WTC11 (cell line): ENCODE results near the gene FER.

Source experiments
- MAX ChIP-seq: sonication (generic); formaldehyde crosslinking; IDR thresholded peaks from 2 replicates; pipeline ENCODE4 v1.8.0; 2022; ENCODE audit warnings: mild to moderate bottlenecking, missing genetic modification reagents
- OVOL2 ChIP-seq: fragments of 250-450 bp; sonication (Bioruptor Pico); IDR thresholded peaks from 2 replicates; pipeline ENCODE4 v1.9.0; 2021; ENCODE audit warnings: mild to moderate bottlenecking, borderline replicate concordance
- PRDM15 ChIP-seq: sonication (generic); formaldehyde crosslinking; IDR thresholded peaks from 2 replicates; pipeline ENCODE4 v1.8.0; 2022; ENCODE audit warnings: missing genetic modification reagents
- SMAD3 ChIP-seq: sonication (generic); formaldehyde crosslinking; IDR thresholded peaks from 2 replicates; pipeline ENCODE4 v1.8.0; 2022; ENCODE audit warnings: missing genetic modification reagents, mild to moderate bottlenecking, borderline replicate concordance
- SMAD4 ChIP-seq: sonication (generic); formaldehyde crosslinking; IDR thresholded peaks from 2 replicates; pipeline ENCODE4 v1.8.0; 2022; ENCODE audit warnings: mild to moderate bottlenecking, missing genetic modification reagents
- ZNF121 ChIP-seq: sonication (generic); formaldehyde crosslinking; IDR thresholded peaks from 2 replicates; pipeline ENCODE4 v1.8.0; 2023; ENCODE audit warnings: missing genetic modification reagents
- ZNF416 ChIP-seq: fragments of 250-450 bp; sonication (Bioruptor Pico); IDR thresholded peaks from 2 replicates; pipeline ENCODE4 v1.9.0; 2021; ENCODE audit warnings: mild to moderate bottlenecking, inconsistent platforms
- TF ChIP-seq, protein P1 (sequence below): sonication (generic); formaldehyde crosslinking; IDR thresholded peaks from 2 replicates; pipeline ENCODE4 v1.8.1; 2022; ENCODE audit warnings: mild to moderate bottlenecking, moderate library complexity, missing genetic modification reagents
- TF ChIP-seq, protein P2 (sequence below): fragments of 200-600 bp; IDR thresholded peaks from 2 replicates; pipeline ENCODE4 v1.8.0; 2022; ENCODE audit warnings: antibody characterized with exemption
- TF ChIP-seq, protein P3 (sequence below): fragments of 250-450 bp; sonication (Bioruptor Pico); IDR thresholded peaks from 2 replicates; pipeline ENCODE4 v1.8.0; 2021; ENCODE audit warnings: mild to moderate bottlenecking

- TF ChIP-seq, protein P1, sequence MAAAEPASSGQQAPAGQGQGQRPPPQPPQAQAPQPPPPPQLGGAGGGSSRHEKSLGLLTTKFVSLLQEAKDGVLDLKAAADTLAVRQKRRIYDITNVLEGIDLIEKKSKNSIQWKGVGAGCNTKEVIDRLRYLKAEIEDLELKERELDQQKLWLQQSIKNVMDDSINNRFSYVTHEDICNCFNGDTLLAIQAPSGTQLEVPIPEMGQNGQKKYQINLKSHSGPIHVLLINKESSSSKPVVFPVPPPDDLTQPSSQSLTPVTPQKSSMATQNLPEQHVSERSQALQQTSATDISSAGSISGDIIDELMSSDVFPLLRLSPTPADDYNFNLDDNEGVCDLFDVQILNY (CRISPR knock-in tag), result no peak
- TF ChIP-seq ZNF121, result no peak
- no peak for TF ChIP-seq PRDM15 (CRISPR knock-in tag)
- TF ChIP-seq SMAD4 (CRISPR knock-in tag), result no peak
- TF ChIP-seq SMAD3 (CRISPR knock-in tag), result no peak
- TF ChIP-seq, protein P2, sequence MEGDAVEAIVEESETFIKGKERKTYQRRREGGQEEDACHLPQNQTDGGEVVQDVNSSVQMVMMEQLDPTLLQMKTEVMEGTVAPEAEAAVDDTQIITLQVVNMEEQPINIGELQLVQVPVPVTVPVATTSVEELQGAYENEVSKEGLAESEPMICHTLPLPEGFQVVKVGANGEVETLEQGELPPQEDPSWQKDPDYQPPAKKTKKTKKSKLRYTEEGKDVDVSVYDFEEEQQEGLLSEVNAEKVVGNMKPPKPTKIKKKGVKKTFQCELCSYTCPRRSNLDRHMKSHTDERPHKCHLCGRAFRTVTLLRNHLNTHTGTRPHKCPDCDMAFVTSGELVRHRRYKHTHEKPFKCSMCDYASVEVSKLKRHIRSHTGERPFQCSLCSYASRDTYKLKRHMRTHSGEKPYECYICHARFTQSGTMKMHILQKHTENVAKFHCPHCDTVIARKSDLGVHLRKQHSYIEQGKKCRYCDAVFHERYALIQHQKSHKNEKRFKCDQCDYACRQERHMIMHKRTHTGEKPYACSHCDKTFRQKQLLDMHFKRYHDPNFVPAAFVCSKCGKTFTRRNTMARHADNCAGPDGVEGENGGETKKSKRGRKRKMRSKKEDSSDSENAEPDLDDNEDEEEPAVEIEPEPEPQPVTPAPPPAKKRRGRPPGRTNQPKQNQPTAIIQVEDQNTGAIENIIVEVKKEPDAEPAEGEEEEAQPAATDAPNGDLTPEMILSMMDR, result no peak
- TF ChIP-seq OVOL2, result no peak
- no peak for TF ChIP-seq MAX (CRISPR knock-in tag)
- TF ChIP-seq ZNF416, result no peak
- TF ChIP-seq, protein P3, sequence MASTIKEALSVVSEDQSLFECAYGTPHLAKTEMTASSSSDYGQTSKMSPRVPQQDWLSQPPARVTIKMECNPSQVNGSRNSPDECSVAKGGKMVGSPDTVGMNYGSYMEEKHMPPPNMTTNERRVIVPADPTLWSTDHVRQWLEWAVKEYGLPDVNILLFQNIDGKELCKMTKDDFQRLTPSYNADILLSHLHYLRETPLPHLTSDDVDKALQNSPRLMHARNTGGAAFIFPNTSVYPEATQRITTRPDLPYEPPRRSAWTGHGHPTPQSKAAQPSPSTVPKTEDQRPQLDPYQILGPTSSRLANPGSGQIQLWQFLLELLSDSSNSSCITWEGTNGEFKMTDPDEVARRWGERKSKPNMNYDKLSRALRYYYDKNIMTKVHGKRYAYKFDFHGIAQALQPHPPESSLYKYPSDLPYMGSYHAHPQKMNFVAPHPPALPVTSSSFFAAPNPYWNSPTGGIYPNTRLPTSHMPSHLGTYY (CRISPR knock-in tag), result no peak
Observed at GRCh38 chr5:109146591-109146990, 398.9 kb downstream of the FER start.
